K562 (cell line): ENCODE measurements around the gene TMEM30A.

Experiments
- FOS ChIP-seq: IDR thresholded peaks from 3 replicates; pipeline ENCODE4 v1.6.1; 2011; ENCODE audit not compliant: insufficient read length; ENCODE audit errors: extremely low read depth
- KHSRP ChIP-seq: fragments of 450-650 bp; IDR thresholded peaks from 2 replicates; pipeline ENCODE4 v1.6.1; 2017
- SMAD1 ChIP-seq: fragments of 150-350 bp; IDR thresholded peaks from 2 replicates; pipeline ENCODE4 v1.6.1; 2014; ENCODE audit warnings: low read length, low read depth; ENCODE audit not compliant: partially characterized antibody
- ZNF668 ChIP-seq: fragments of 250-450 bp; sonication (Bioruptor Pico); IDR thresholded peaks from 2 replicates; pipeline ENCODE4 v1.8.0; 2022; ENCODE audit warnings: mild to moderate bottlenecking, inconsistent platforms
- TF ChIP-seq, protein P1 (sequence below): fragments of 250-450 bp; sonication (Bioruptor Pico); IDR thresholded peaks from 2 replicates; pipeline ENCODE4 v1.5.0; 2020; ENCODE audit warnings: mild to moderate bottlenecking

DNA sequence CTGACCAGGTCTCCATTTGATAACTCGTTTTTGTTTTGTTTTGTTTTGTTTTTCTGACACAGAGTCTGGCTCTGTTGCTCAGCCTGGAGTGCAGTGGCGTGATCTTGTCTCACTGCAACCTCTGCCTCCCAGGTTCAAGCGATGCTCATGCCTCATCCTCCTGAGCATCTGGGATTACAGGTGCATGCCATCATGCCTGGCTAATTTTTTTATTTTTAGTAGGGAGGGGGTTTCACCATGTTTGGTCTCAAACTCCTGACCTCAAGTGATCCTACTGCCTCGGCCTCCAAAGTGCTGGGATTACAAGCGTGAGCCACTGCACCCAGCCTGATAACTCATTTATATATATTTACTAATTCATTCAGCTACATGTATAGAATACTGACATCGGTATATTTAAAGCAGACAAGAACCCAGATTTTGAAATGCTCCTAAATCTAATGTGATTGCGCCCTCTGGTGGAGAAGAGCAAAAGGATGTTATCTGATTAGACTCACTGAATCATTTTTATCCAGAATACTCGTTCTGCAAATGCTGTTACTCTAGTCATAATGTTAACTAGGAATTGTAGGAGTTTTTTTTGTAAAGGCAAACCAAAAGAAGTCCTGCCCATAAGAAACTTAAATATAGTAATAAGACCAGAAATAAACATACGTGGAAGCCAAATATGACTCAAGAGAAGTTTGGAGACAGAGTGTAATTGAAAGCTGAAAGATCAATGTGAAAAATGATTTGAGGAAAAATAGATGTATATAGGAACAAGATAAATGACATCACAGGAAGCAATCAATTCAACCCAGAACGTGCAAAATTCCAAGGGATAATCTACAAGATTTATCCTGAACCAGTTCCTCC lies 73.5 kb downstream of the TMEM30A start:
- TF ChIP-seq SMAD1 (no peak), ZNF668 (CRISPR knock-in tag) (no peak), FOS (no peak), KHSRP (no peak)
- TF ChIP-seq, protein P1, sequence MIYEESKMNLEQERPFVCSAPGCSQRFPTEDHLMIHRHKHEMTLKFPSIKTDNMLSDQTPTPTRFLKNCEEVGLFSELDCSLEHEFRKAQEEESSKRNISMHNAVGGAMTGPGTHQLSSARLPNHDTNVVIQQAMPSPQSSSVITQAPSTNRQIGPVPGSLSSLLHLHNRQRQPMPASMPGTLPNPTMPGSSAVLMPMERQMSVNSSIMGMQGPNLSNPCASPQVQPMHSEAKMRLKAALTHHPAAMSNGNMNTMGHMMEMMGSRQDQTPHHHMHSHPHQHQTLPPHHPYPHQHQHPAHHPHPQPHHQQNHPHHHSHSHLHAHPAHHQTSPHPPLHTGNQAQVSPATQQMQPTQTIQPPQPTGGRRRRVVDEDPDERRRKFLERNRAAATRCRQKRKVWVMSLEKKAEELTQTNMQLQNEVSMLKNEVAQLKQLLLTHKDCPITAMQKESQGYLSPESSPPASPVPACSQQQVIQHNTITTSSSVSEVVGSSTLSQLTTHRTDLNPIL (CRISPR knock-in tag): no peak
